SU-DHL-6 (cell line): Measurements from ENCODE around the gene LRRC14B.
"Not testable (repeated sequence)": the region's sequence is repeated elsewhere in the genome, so short reads cannot be mapped to it uniquely, and the experiment has no call there.

Source experiments
- CTCF ChIP-seq: fragments of 200-600 bp; sonication (generic); IDR thresholded peaks from one replicate; pipeline ENCODE4 v1.5.1; 2017; ENCODE audit warnings: antibody characterized with exemption, mild to moderate bottlenecking, low read length, moderate library complexity; ENCODE audit not compliant: insufficient read depth, poor library complexity, severe bottlenecking
- EZH2phosphoT487 ChIP-seq: fragments of 200-600 bp; sonication (generic), shearing (Covaris generic); conservative IDR thresholded peaks from 2 replicates; pipeline ENCODE4 v1.6.1; 2018; ENCODE audit warnings: mild to moderate bottlenecking, antibody characterized with exemption, low read length, moderate library complexity, mixed read lengths

- TF ChIP-seq CTCF, EZH2phosphoT487: not testable (repeated sequence)
Measured at GRCh38 chr5:216076-216475, 24.8 kb downstream of the LRRC14B start.
